Fibroblast of lung (primary cell): Measurements from ENCODE around the gene FBXO7. TPM values are rescaled to one million over a fixed set of nuclear protein-coding genes. Genes with fewer than 3 reads are reported as not detected.

Source experiments
- DNase-seq, 2 donors: peaks; one replicate each; pipeline versions ENCODE4 v3.0.0 to v3.0.0-alpha.2; 2010; ENCODE audit warnings: low read depth in 2 of 2
- H2AFZ ChIP-seq: 2 replicates; pipeline ENCODE4 v1.5.1; 2012; ENCODE audit warnings: low read length, control low read depth, inconsistent platforms
- H3K27ac ChIP-seq: 2 replicates; pipeline ENCODE4 v1.5.1; 2011; ENCODE audit warnings: low read length, control low read depth; ENCODE audit not compliant: insufficient read depth
- H3K27me3 ChIP-seq: 2 replicates; pipeline ENCODE4 v1.5.1; 2011; ENCODE audit warnings: mild to moderate bottlenecking, low read length; ENCODE audit not compliant: control insufficient read depth, insufficient read depth
- H3K36me3 ChIP-seq: 2 replicates; pipeline ENCODE4 v1.5.1; 2011; ENCODE audit warnings: low read length; ENCODE audit not compliant: control insufficient read depth, insufficient read depth
- H3K4me1 ChIP-seq: 2 replicates; pipeline ENCODE4 v1.5.1; 2011; ENCODE audit warnings: low read length; ENCODE audit not compliant: control insufficient read depth, insufficient read depth; ENCODE audit errors: extremely low read depth
- H3K4me2 ChIP-seq: 2 replicates; pipeline ENCODE4 v1.5.1; 2011; ENCODE audit warnings: low read length, control low read depth; ENCODE audit not compliant: insufficient read depth; ENCODE audit errors: extremely low read depth
- H3K4me3 ChIP-seq, 4 experiments: fragments of 200-600 bp in 1 of 4; sonication (generic) in 1 of 4; replicated peaks in 1 of 4; 2 replicates each; pipeline ENCODE4 v1.5.1; 2011 to 2016; ENCODE audit warnings: low read length in 4 of 4, low read depth in 3 of 4, mild to moderate bottlenecking in 3 of 4, control low read depth in 2 of 4, inconsistent platforms in 1 of 4, mixed read lengths in 1 of 4; ENCODE audit not compliant: insufficient read depth in 1 of 4; ENCODE audit errors: control extremely low read depth in 1 of 4
- H3K79me2 ChIP-seq: 2 replicates; pipeline ENCODE4 v1.5.1; 2012; ENCODE audit warnings: mild to moderate bottlenecking, low read length, inconsistent platforms; ENCODE audit not compliant: control insufficient read depth, insufficient read depth
- H3K9ac ChIP-seq: 2 replicates; pipeline ENCODE4 v1.5.1; 2011; ENCODE audit warnings: mild to moderate bottlenecking, low read length, control low read depth; ENCODE audit not compliant: insufficient read depth
- H3K9me3 ChIP-seq: 2 replicates; pipeline ENCODE4 v1.5.1; 2012; ENCODE audit warnings: low read depth, low read length; ENCODE audit not compliant: control insufficient read depth, insufficient read depth
- H4K20me1 ChIP-seq: 2 replicates; pipeline ENCODE4 v1.5.1; 2011; ENCODE audit warnings: low read length; ENCODE audit not compliant: control insufficient read depth, insufficient read depth; ENCODE audit errors: extremely low read depth
- EZH2 ChIP-seq: IDR thresholded peaks from 2 replicates; pipeline ENCODE4 v1.5.1; 2012; ENCODE audit warnings: low read length, control low read depth, mild to moderate bottlenecking; ENCODE audit errors: missing control alignments
- polyA plus RNA-seq, 2 donors: library from polyadenylated mRNA; depleted of rRNA in 1 of 2; stranded (reverse) in 1 of 2; unstranded in 1 of 2; fragments of >200 nt; gene quantifications; 2 replicates each; pipeline ENCODE4 v1.2.1, GENCODE V29; 2011 to 2012; ENCODE audit warnings: missing spikeins in 1 of 2
- total RNA-seq: library from RNA; depleted of rRNA; stranded (reverse); fragments of >200 nt; gene quantifications from 2 replicates; pipeline ENCODE4 v1.2.1, GENCODE V29; 2014
- TF ChIP-seq, protein P1 (sequence below), 2 donors: IDR thresholded peaks in 1 of 2; conservative IDR thresholded peaks in 1 of 2; 1 replicate in 1 of 2; 2 replicates in 1 of 2; pipeline ENCODE4 v1.5.1; 2011 to 2012; ENCODE audit warnings: low read length in 2 of 2, control low read depth in 1 of 2, inconsistent platforms in 1 of 2, low read depth in 1 of 2, mild to moderate bottlenecking in 1 of 2

FBXO7 gene
- total and polyA plus RNA-seq, 2 donors (not counting 1 experiment from before 2014, with no cell fraction given) = 51.2 to 130 TPM

DNA sequence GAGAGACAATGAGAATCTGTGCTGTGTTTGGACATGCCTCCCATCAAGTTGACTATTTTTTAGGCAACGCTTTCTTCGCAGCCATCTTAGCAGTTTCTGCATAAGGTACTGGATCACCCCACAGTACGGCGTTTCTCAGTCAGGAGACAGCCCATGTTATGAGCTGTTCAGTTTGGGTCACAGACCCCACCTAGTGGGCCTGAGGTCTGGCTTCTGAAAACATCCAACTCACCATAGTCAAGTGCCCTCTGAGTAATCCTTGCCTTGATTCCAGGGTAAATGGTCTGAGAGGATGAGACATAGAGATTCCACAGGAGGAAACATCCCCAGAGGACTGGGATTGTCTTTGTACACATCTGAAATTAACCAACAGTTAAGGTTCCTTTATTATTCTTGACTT is 17.6 kb upstream of the FBXO7 start:
- no peak for DNase-seq
- H3K4me2 ChIP-seq = no peak overlapping the region
- H4K20me1 ChIP-seq = no peaks in the 10 kb centered on the region
- no peak overlapping the region for H3K9ac ChIP-seq
- H3K27ac ChIP-seq = no peak overlapping the region
- H3K27me3 ChIP-seq = peaks cover 2% of the 10 kb centered on the region
- no peaks in the 10 kb centered on the region for H3K4me1 ChIP-seq
- H3K36me3 ChIP-seq = no peaks in the 10 kb centered on the region
- no peaks in the 10 kb centered on the region for H3K79me2 ChIP-seq
- no peak overlapping the region for H2AFZ ChIP-seq
- TF ChIP-seq, protein P1, sequence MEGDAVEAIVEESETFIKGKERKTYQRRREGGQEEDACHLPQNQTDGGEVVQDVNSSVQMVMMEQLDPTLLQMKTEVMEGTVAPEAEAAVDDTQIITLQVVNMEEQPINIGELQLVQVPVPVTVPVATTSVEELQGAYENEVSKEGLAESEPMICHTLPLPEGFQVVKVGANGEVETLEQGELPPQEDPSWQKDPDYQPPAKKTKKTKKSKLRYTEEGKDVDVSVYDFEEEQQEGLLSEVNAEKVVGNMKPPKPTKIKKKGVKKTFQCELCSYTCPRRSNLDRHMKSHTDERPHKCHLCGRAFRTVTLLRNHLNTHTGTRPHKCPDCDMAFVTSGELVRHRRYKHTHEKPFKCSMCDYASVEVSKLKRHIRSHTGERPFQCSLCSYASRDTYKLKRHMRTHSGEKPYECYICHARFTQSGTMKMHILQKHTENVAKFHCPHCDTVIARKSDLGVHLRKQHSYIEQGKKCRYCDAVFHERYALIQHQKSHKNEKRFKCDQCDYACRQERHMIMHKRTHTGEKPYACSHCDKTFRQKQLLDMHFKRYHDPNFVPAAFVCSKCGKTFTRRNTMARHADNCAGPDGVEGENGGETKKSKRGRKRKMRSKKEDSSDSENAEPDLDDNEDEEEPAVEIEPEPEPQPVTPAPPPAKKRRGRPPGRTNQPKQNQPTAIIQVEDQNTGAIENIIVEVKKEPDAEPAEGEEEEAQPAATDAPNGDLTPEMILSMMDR (conservative IDR thresholded peaks at IDR 0.05 in 1 of 2, IDR thresholded peaks at IDR 0.05 in 1 of 2; ENCODE audit: low read depth in 1 of 2, low read length in 2 of 2) = no peak
- no peak for TF ChIP-seq EZH2
- no peak overlapping the region for H3K4me3 ChIP-seq
- no peaks in the 10 kb centered on the region for H3K9me3 ChIP-seq

GRCh38 chr22:32462452-32462851 is 12.2 kb upstream of the FBXO7 start:
- Histone ChIP-seq H3K4me3 (no peak overlapping the region), H3K36me3 (no peaks in the 10 kb centered on the region), H3K27me3 (peaks cover 2% of the 10 kb centered on the region), H3K4me1 (no peaks in the 10 kb centered on the region), H2AFZ (no peak overlapping the region), H3K4me2 (no peak overlapping the region), H3K79me2 (no peaks in the 10 kb centered on the region), H3K9ac (no peak overlapping the region), H4K20me1 (no peaks in the 10 kb centered on the region), H3K9me3 (no peaks in the 10 kb centered on the region), H3K27ac (no peak overlapping the region)
- DNase-seq = no peak
- TF ChIP-seq EZH2 = no peak
- TF ChIP-seq, protein P1 (conservative IDR thresholded peaks at IDR 0.05 in 1 of 2, IDR thresholded peaks at IDR 0.05 in 1 of 2; ENCODE audit: low read depth in 1 of 2, low read length in 2 of 2) = no peak

DNA sequence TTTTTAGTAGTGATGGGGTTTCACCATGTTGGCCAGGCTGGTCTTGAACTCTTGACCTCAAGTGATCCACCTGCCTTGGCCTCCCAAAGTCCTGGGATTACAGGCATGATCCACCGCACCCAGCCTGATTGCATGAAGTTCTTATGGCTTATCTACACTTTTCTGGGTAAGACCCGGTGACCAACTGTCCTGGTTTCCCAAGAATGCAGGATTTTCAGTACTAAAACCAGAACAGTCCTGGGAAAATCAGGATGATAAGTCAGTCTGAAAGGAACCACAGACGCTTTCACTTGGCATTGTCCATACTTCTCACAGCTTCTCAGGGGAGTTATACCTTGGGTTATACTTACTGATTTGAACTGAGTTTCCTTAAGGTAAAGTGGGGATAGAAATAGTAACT is 8.9 kb upstream of the FBXO7 start:
- Histone ChIP-seq H3K4me1 (peaks cover 2% of the 10 kb centered on the region), H3K9ac (no peak overlapping the region), H4K20me1 (no peaks in the 10 kb centered on the region), H3K9me3 (no peaks in the 10 kb centered on the region), H3K36me3 (no peaks in the 10 kb centered on the region), H2AFZ (no peak overlapping the region), H3K4me2 (no peak overlapping the region), H3K27me3 (peaks cover 2% of the 10 kb centered on the region), H3K27ac (no peak overlapping the region), H3K79me2 (no peaks in the 10 kb centered on the region), H3K4me3 (no peak overlapping the region)
- no peak for DNase-seq
- TF ChIP-seq, protein P1 (conservative IDR thresholded peaks at IDR 0.05 in 1 of 2, IDR thresholded peaks at IDR 0.05 in 1 of 2; ENCODE audit: low read depth in 1 of 2, low read length in 2 of 2) = no peak
- no peak for TF ChIP-seq EZH2
